Measurements from ENCODE around the gene TOLLIP. TPM values are rescaled to one million over a fixed set of nuclear protein-coding genes. Genes with fewer than 3 reads are reported as not detected.

The TOLLIP gene
- total RNA-seq, 2 experiments from 2014 or later: 19.9 to 21.7 TPM

DNA sequence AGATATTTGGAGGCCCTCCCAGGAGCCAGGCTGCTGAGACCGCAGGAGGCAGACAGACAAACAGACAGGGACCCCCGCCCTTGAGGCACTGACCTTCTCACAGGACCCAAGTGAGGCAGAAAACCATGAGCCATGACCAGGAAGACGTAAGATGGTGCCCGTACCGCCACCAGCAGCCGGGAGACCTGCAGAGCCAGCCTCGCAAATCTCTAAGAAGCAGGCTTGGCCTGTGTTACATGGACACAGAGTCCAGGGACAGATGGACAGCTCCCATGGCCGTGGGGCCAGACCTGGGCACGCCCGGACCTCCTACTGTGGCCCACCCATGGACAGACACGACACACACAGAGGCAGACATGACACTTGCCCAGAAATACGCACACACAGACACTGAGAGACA is 30.7 kb upstream of the TOLLIP start:
- no peak overlapping the region for H3K4me3 Mint-ChIP-seq
- CTCF ChIA-PET: no interaction called here
- peaks cover 6% of the 10 kb centered on the region for H3K9me3 Mint-ChIP-seq
- intact Hi-C loops (cut with micrococcal nuclease): no loop called here
- no peak overlapping the region for H3K27ac Mint-ChIP-seq
- no peaks in the 10 kb centered on the region for H3K36me3 Mint-ChIP-seq (ENCODE audit: low read depth)
- peaks cover 10% of the 10 kb centered on the region for H3K4me1 Mint-ChIP-seq (ENCODE audit: low read depth)
- peaks cover 3% of the 10 kb centered on the region for H3K27me3 Mint-ChIP-seq (ENCODE audit: low read depth)
- no peak for DNase-seq

DNA sequence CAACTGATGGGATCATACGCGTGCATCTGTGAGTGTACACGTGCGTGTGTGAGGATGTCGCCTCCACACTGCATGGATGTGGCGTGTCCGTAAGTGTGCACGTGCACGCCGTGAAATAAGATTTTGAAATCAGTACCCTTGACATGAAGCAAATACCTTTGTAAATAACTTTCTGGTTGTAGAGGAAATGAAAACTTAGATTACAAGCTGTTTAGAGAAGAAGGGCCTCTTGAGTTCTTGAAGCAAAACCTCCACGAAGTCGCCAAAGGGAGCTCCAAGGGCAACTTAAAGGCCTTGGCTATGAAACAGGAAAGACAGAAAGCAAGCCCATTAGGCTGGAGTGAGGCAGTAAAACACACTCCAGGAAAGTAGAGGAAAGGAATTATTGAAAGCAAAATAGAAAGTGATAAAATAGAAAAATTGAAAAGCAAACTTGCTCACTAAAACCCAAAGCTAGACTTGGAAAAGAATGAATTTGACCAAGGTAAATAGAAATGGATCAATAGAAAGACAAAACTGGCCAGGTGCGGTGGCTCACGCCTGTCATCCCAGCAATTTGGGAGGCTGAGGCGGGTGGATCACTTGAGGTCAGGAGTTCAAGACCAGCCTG is 29.7 kb upstream of the TOLLIP start:
- DNase-seq: no peak
- CTCF ChIA-PET: interaction anchor here (1.0 kb wide), 1 partner anchor 30 kb away, joined by 3 read pairs; the partner anchor contains the start of gene TOLLIP
- intact Hi-C loops (cut with micrococcal nuclease): loop anchor here (5.0 kb wide), 1 partner anchor 77 kb away; no protein-coding TSS in a partner anchor

DNA sequence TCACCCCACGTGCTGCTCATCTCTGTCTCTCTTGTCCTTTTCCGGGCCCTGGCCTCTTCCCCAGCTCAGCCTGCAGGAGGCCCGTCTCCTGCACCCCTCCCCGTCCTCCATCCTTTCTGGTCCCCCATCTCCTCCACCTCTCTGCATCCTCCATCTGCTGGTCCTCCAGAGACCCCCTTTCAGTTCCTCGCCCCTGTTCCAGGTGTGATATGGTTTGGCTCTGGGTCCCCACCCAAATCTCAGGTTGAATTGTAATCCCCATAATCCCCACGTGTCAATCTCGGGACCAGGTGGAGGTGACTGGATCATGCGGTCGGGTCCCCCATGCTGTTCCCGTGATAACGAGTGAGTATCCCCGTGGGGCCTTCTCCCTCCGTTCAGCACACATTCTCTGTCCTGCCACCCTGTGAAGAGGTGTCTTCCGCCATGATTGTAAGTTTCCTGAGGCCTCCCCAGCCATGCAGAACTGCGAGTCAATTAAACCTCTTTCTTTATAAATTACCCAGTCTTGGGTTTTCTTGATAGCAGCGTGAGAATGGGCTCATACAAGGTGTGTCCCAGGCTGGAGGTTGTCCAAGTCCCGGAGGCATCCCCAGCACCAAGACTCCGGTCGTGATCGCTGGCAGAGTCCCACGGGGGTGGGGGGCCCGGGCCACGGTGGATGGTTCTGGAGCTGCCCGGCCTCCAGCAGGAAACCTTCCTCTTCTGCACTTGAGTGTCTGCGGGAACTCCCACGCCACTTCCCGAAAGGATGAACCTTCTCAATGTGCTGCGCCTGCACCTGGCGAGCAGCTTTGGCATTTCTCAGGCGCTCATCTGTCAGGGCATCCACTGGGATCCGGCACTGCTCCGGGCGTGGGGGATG is 29.0 kb upstream of the TOLLIP start:
- DNase-seq: no peak
- CTCF ChIA-PET: interaction anchor here (1.0 kb wide), 1 partner anchor 29 kb away, joined by 3 read pairs; the partner anchor contains the start of gene TOLLIP
- H3K4me3 Mint-ChIP-seq: peak overlapping the region; percentile 29
- H3K4me1 Mint-ChIP-seq (ENCODE audit: low read depth): peaks cover 10% of the 10 kb centered on the region
- H3K27me3 Mint-ChIP-seq (ENCODE audit: low read depth): peaks cover 3% of the 10 kb centered on the region
- intact Hi-C loops (cut with micrococcal nuclease): loop anchor here (5.0 kb wide), 1 partner anchor 76 kb away; no protein-coding TSS in a partner anchor
- peaks cover 2% of the 10 kb centered on the region for H3K36me3 Mint-ChIP-seq (ENCODE audit: low read depth)
- peaks cover 6% of the 10 kb centered on the region for H3K9me3 Mint-ChIP-seq
- no peak overlapping the region for H3K27ac Mint-ChIP-seq

More for the DNA sequence above, 29.7 kb upstream of the TOLLIP start:
- H3K27ac Mint-ChIP-seq: no peak overlapping the region
- no peak overlapping the region for H3K4me3 Mint-ChIP-seq
- peaks cover 3% of the 10 kb centered on the region for H3K27me3 Mint-ChIP-seq (ENCODE audit: low read depth)
- H3K36me3 Mint-ChIP-seq (ENCODE audit: low read depth): peaks cover 2% of the 10 kb centered on the region
- H3K4me1 Mint-ChIP-seq (ENCODE audit: low read depth): peaks cover 10% of the 10 kb centered on the region
- H3K9me3 Mint-ChIP-seq: peaks cover 6% of the 10 kb centered on the region

DNA sequence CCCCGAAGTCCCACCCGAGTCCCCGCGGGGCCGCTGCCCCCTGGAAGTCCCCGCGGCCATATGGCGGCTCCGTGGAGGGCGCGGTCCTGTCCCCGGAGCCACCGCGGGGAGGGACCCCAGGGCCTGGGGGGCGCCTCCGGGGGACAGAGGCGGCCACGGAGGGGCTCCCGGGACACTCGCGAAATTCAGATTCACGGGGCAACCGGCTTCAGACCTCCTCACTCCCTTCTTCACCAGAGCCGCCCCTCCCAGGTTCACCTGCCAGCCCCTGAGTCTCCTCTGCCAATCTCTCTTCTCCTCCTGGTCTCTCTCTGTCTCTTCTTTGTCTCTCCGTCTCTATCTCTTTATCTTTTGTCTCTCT is 28.2 kb upstream of the TOLLIP start:
- CTCF ChIA-PET: no interaction called here
- peaks cover 10% of the 10 kb centered on the region for H3K4me1 Mint-ChIP-seq (ENCODE audit: low read depth)
- intact Hi-C loops (cut with micrococcal nuclease): loop anchor here (2.0 to 5.0 kb wide), 2 partner anchors 45 to 75 kb away; no protein-coding TSS in a partner anchor
- H3K36me3 Mint-ChIP-seq (ENCODE audit: low read depth): peaks cover 2% of the 10 kb centered on the region
- H3K4me3 Mint-ChIP-seq: peak overlapping the region; percentile 52
- no peak overlapping the region for H3K27ac Mint-ChIP-seq
- H3K9me3 Mint-ChIP-seq: peaks cover 6% of the 10 kb centered on the region
- no peak for DNase-seq
- peaks cover 3% of the 10 kb centered on the region for H3K27me3 Mint-ChIP-seq (ENCODE audit: low read depth)

DNA sequence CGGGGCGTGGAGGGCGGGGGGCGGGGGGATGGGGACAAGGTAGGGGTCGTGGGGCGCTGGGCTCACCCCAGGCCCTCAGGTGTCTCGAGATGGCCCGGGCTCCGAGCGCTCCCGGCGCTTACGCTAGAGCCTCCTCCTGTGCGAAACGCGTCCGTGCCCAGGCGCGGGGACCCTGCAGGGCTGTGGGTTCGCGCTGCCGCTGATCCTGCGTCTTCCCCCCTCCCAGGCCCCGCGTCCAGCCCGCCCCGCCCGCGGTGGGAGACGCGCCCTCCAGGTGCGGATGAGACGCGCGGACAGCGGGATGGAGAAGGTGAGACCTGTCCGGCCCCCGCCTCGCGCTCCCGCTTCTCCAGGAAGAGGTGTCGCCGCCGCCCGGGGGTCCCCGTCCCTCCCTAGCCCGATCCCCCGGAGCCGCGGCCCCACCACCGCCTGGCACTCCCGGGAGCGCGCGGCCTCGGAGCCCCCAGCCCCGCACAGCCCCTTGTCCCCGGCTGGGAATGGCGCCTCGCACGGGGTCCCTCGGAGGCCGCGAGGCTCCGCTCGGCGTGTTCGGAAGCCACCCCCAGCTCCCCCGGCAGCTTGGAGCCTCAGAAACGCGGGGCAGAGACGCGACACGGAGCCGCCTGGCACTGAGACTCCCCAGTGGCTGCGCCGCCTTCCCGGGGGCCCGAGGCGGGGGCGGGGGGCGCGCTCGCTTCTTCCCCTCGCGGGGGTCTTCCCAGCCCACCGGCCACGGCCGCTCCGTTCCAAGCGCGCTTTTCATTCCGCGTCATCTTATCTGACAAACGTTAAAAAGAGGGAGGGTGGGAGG is 27.6 kb upstream of the TOLLIP start:
- DNase-seq: peak; percentile 27
- peaks cover 10% of the 10 kb centered on the region for H3K4me1 Mint-ChIP-seq (ENCODE audit: low read depth)
- H3K27me3 Mint-ChIP-seq (ENCODE audit: low read depth): peaks cover 3% of the 10 kb centered on the region
- peaks cover 2% of the 10 kb centered on the region for H3K36me3 Mint-ChIP-seq (ENCODE audit: low read depth)
- CTCF ChIA-PET: no interaction called here
- H3K4me3 Mint-ChIP-seq: no peak overlapping the region
- peaks cover 6% of the 10 kb centered on the region for H3K9me3 Mint-ChIP-seq
- intact Hi-C loops (cut with micrococcal nuclease): loop anchor here (1.0 to 5.0 kb wide), 3 partner anchors 28 to 75 kb away; partner anchors contain the start of gene TOLLIP
- H3K27ac Mint-ChIP-seq: no peak overlapping the region

DNA sequence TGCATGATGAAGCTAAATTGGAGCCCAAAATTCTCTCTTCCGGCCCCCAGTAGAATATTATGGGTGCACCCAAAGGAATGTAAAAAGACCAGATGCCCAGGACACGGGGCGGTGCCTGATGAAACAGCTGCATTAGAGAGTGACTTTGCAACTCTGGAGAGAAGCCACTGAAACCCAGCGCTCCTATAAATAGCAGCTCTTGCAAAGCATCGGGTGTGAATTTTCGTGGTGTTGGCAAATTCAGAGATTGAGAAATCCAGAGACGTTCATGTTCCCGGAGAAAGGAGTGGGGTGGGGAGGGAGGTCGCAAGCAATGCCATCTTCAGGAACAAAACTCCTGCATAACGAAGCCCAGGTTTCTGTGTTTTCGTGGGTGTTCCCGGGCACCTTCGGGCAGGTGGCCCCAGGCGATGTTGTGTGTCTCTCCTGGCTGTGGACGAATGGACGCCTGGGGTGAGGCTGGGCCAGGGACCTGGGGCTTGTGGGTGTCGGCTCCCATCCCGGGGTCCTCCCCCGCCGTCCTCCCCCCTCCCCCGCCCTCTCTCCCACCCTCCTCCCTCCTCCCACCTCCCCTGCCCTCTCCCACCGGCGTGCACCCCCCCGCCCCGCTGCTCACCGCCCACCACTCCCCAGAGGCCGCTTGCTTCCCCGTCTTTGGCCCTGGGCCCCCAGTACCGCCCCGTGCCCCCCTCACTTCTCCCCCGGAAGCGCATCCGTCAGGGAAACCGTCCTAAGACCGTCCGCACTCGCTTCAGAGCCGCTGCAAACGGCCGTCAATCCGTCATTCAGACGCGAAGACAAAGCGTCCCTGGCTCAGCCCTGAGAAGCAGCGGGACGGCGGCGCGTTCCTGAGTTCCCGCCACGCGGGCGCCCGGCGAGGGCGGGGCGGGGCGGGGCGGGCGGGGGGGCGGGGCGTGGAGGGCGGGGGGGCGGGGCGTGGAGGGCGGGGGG is 26.7 kb upstream of the TOLLIP start:
- peaks cover 3% of the 10 kb centered on the region for H3K27me3 Mint-ChIP-seq (ENCODE audit: low read depth)

DNA sequence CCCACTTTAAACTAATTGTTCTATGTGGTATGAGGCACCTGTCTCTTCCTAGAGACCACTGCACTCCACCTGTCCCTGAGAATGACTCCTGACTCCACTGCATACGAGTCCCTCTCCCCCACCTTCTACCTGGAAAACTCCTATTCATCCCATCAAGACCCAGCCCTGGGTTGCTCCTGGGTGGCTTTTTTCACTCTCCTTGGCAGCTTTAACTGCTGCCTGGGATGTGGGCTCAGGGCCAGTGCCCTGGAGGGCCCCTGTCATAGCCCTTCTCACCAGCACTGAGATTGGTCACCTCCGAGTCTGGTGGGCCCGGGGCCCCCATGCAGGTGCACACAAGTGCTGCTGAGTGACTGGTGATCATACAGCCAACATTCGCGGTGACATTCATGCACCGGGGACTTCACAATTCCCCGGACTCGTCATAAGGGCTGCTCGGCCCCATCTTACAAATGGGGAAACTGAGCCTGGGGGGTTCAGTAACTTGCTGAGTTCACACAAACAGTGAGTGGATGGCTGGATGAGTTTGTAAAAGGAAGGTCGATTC is 25.9 kb upstream of the TOLLIP start:
- Mint-ChIP-seq H3K9me3 (peaks cover 6% of the 10 kb centered on the region), H3K4me3 (peak overlapping the region; percentile 76), H3K27me3 (ENCODE audit: low read depth) (peaks cover 3% of the 10 kb centered on the region), H3K4me1 (ENCODE audit: low read depth) (peaks cover 10% of the 10 kb centered on the region), H3K36me3 (ENCODE audit: low read depth) (peaks cover 2% of the 10 kb centered on the region), H3K27ac (peak overlapping the region; percentile 56)
- intact Hi-C loops (cut with micrococcal nuclease): loop anchor here (2.0 to 5.0 kb wide), 2 partner anchors 53 to 73 kb away; partner anchors contain the start of gene BRSK2
- no peak for DNase-seq
- CTCF ChIA-PET: interaction anchor here (0.9 kb wide), 1 partner anchor 54 kb away, joined by 3 read pairs; the partner anchor contains the start of gene BRSK2

More for the DNA sequence above, 26.7 kb upstream of the TOLLIP start:
- intact Hi-C loops (cut with micrococcal nuclease): loop anchor here (1.0 to 5.0 kb wide), 4 partner anchors 27 to 74 kb away; partner anchors contain the start of genes BRSK2 and TOLLIP
- peaks cover 2% of the 10 kb centered on the region for H3K36me3 Mint-ChIP-seq (ENCODE audit: low read depth)
- CTCF ChIA-PET: interaction anchor here (0.9 kb wide), 1 partner anchor 53 kb away, joined by 3 read pairs; the partner anchor contains the start of gene BRSK2
- H3K27ac Mint-ChIP-seq: peak overlapping the region; percentile 56
- peaks cover 10% of the 10 kb centered on the region for H3K4me1 Mint-ChIP-seq (ENCODE audit: low read depth)
- DNase-seq: peak; percentile 70
- peaks cover 6% of the 10 kb centered on the region for H3K9me3 Mint-ChIP-seq
- H3K4me3 Mint-ChIP-seq: peak overlapping the region; percentile 76

DNA sequence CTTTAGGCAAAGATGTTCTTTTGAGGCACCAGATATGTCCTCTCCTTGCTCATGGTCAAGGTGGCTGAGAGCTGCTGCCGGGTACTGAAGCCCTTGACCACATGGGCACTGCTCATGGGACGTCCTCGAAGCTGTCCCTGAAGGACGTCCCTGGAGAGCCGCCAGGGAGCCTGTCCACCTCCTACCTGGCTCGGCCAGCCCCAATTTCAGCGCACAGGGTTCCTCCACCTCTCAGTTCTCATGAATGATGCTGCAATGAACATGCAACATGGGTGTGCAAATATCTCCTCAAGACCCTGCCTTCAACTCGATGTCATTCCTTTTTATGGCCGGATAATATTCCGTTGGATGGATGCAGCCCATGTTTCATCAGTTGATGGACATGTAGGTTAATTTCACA is 24.4 kb upstream of the TOLLIP start:
- CTCF ChIA-PET: no interaction called here
- no peak for DNase-seq
- peaks cover 2% of the 10 kb centered on the region for H3K36me3 Mint-ChIP-seq (ENCODE audit: low read depth)
- H3K9me3 Mint-ChIP-seq: peaks cover 6% of the 10 kb centered on the region
- no peak overlapping the region for H3K4me3 Mint-ChIP-seq
- intact Hi-C loops (cut with micrococcal nuclease): loop anchor here (2.0 kb wide), 1 partner anchor 55 kb away; the partner anchor contains the start of gene BRSK2
- H3K4me1 Mint-ChIP-seq (ENCODE audit: low read depth): peaks cover 10% of the 10 kb centered on the region
- peaks cover 3% of the 10 kb centered on the region for H3K27me3 Mint-ChIP-seq (ENCODE audit: low read depth)
- H3K27ac Mint-ChIP-seq: no peak overlapping the region

DNA sequence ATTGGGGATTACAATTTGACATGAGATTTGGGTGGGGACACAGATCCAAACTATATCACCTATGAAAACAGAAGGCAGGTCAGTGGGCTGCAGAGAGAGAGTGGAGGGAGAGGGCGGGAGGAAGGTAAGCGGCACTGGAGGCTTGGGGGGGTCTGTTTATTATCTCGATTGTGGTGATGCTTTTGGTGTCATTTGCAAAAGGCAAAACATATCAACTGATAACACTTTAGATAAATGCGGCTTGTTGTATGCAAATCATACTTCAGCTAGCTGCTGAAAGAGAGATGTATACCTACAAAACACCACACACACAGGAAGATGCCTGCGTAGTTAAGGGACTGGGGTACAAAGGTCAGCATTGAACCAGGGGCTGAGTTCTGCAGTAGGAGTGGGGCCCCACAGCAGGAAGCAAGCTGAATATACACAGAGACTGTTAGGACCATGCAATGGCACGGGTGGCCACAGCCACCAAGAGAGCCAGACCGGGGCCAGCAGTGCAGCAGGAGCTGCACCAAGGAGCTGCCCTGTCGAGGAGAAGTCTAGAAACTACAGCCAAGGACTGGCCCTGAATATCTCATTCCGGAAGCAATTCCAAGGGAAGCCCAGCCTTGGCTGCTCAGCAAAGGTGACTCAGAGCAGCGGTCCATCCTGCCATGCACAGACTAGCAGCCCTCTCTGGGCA is 23.8 kb upstream of the TOLLIP start:
- CTCF ChIA-PET: no interaction called here
- peaks cover 10% of the 10 kb centered on the region for H3K4me1 Mint-ChIP-seq (ENCODE audit: low read depth)
- intact Hi-C loops (cut with micrococcal nuclease): no loop called here
- H3K36me3 Mint-ChIP-seq (ENCODE audit: low read depth): peaks cover 2% of the 10 kb centered on the region
- no peak overlapping the region for H3K4me3 Mint-ChIP-seq
- H3K9me3 Mint-ChIP-seq: peaks cover 9% of the 10 kb centered on the region
- H3K27me3 Mint-ChIP-seq (ENCODE audit: low read depth): peaks cover 3% of the 10 kb centered on the region
- H3K27ac Mint-ChIP-seq: no peak overlapping the region
- DNase-seq: no peak

DNA sequence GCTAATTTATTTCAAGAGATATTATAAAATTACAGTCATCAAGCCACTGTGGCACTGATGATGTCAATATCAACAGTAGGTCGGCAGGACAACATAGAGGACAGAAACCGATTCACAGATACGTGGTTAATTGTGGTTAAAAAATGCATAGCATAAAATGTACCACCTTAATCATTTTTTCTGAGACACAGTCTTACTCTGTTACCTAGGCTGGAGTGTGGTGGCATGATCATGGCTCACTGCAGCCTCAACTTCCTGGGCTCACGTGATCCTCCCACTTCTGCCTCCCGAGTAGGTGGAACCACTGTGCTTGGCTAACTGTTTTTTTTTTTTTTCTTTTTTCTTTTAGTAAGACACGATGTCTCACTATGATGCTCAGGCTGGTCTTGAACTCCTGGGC is 21.0 kb upstream of the TOLLIP start:
- intact Hi-C loops (cut with micrococcal nuclease): no loop called here
- Mint-ChIP-seq H3K36me3 (ENCODE audit: low read depth) (peaks cover 2% of the 10 kb centered on the region), H3K9me3 (peaks cover 10% of the 10 kb centered on the region), H3K27ac (no peak overlapping the region), H3K4me3 (no peak overlapping the region), H3K27me3 (ENCODE audit: low read depth) (no peaks in the 10 kb centered on the region), H3K4me1 (ENCODE audit: low read depth) (peaks cover 6% of the 10 kb centered on the region)
- DNase-seq: no peak
- CTCF ChIA-PET: no interaction called here
